CD14-positive monocyte (primary cell): ENCODE measurements around the gene KLHL7. TPM values are rescaled to one million over a fixed set of nuclear protein-coding genes. Genes with fewer than 3 reads are reported as not detected.

ENCODE experiments used
- DNase-seq, 3 donors: peaks; one replicate each; pipeline ENCODE4 v3.0.0-alpha.2; 2011 to 2022
- H2AFZ ChIP-seq: 2 replicates; pipeline ENCODE4 v1.6.0; 2012; ENCODE audit warnings: mild to moderate bottlenecking, low read depth, low read length, inconsistent platforms; ENCODE audit not compliant: insufficient read depth, poor library complexity, severe bottlenecking
- H3K27ac ChIP-seq, 2 donors: 1 replicate in 1 of 2; 2 replicates in 1 of 2; pipeline ENCODE4 v1.5.1; 2012 to 2013; ENCODE audit warnings: low read length in 2 of 2, control low read depth in 1 of 2, inconsistent platforms in 1 of 2, low read depth in 1 of 2, mild to moderate bottlenecking in 1 of 2
- H3K27me3 ChIP-seq, 2 donors: one replicate each; pipeline versions ENCODE4 v1.6.0 to v1.6.1; 2011 to 2013; ENCODE audit warnings: low read length in 2 of 2; ENCODE audit not compliant: control insufficient read depth in 2 of 2, insufficient read depth in 2 of 2
- H3K36me3 ChIP-seq, 2 donors: replicated peaks in 1 of 2; 1 replicate in 1 of 2; 2 replicates in 1 of 2; pipeline versions ENCODE4 v1.5.1 to v1.6.1; 2012 to 2013; ENCODE audit warnings: low read length in 2 of 2, control low read depth in 1 of 2, inconsistent platforms in 1 of 2, mild to moderate bottlenecking in 1 of 2; ENCODE audit not compliant: insufficient read depth in 2 of 2, control insufficient read depth in 1 of 2
- H3K4me1 ChIP-seq, 2 donors: 1 replicate in 1 of 2; 2 replicates in 1 of 2; pipeline versions ENCODE4 v1.5.1 to v1.6.1; 2012 to 2013; ENCODE audit warnings: low read length in 2 of 2, control low read depth in 1 of 2, inconsistent platforms in 1 of 2, mild to moderate bottlenecking in 1 of 2, moderate library complexity in 1 of 2; ENCODE audit not compliant: insufficient read depth in 2 of 2, control insufficient read depth in 1 of 2
- H3K4me2 ChIP-seq: replicated peaks from 2 replicates; pipeline ENCODE3; 2012; ENCODE audit warnings: low read length, moderate library complexity, mild to moderate bottlenecking; ENCODE audit not compliant: poor library complexity, severe bottlenecking; ENCODE audit errors: extremely low read depth
- H3K4me3 ChIP-seq, 3 experiments: fragments of 200-600 bp in 1 of 3; sonication (generic) in 1 of 3; replicated peaks in 1 of 3; 1 replicate in 2 of 3; 2 replicates in 1 of 3; pipeline ENCODE4 v1.5.1; 2011 to 2013; ENCODE audit warnings: low read length in 3 of 3, mild to moderate bottlenecking in 3 of 3, control low read depth in 2 of 3, low read depth in 2 of 3, inconsistent platforms in 1 of 3, moderate library complexity in 1 of 3
- H3K79me2 ChIP-seq: 2 replicates; pipeline ENCODE4 v1.6.0; 2012; ENCODE audit warnings: mild to moderate bottlenecking, control low read depth, inconsistent platforms, low read length, moderate library complexity; ENCODE audit not compliant: insufficient read depth
- H3K9ac ChIP-seq: 2 replicates; pipeline ENCODE4 v1.6.0; 2017; ENCODE audit warnings: low read length, mild to moderate bottlenecking; ENCODE audit not compliant: insufficient read depth, poor library complexity, severe bottlenecking
- H3K9me3 ChIP-seq, 2 donors: replicated peaks in 1 of 2; 1 replicate in 1 of 2; 2 replicates in 1 of 2; pipeline versions ENCODE4 v1.5.1 to v1.6.1; 2012 to 2013; ENCODE audit warnings: low read length in 2 of 2, control low read depth in 1 of 2; ENCODE audit not compliant: control insufficient read depth in 1 of 2, insufficient read depth in 1 of 2
- H4K20me1 ChIP-seq: 2 replicates; pipeline ENCODE4 v1.6.0; 2012; ENCODE audit warnings: mild to moderate bottlenecking, low read length, control low read depth, moderate library complexity; ENCODE audit not compliant: insufficient read depth
- H3K27ac Mint-ChIP-seq, 7 donors: one replicate each; pipeline ENCODE4 v1.8.0; 2020; ENCODE audit warnings: mild to moderate bottlenecking in 7 of 7, mixed read lengths in 7 of 7, moderate library complexity in 6 of 7, inconsistent platforms in 2 of 7
- H3K27me3 Mint-ChIP-seq, 3 donors: one replicate each; pipeline ENCODE4 v1.8.0; 2021 to 2022; ENCODE audit warnings: low read depth in 3 of 3, mild to moderate bottlenecking in 3 of 3, mixed read lengths in 3 of 3, moderate library complexity in 3 of 3, inconsistent platforms in 1 of 3
- H3K36me3 Mint-ChIP-seq, 2 donors: one replicate each; pipeline ENCODE4 v1.8.0; 2020; ENCODE audit warnings: mixed read lengths in 2 of 2, inconsistent platforms in 1 of 2, mild to moderate bottlenecking in 1 of 2
- H3K4me1 Mint-ChIP-seq: one replicate; pipeline ENCODE4 v1.8.0; 2020; ENCODE audit warnings: mild to moderate bottlenecking, mixed read lengths
- H3K4me3 Mint-ChIP-seq, 2 donors: one replicate each; pipeline ENCODE4 v1.8.0; 2020; ENCODE audit warnings: mild to moderate bottlenecking in 2 of 2, mixed read lengths in 2 of 2, moderate library complexity in 1 of 2
- H3K9me3 Mint-ChIP-seq, 7 donors: one replicate each; pipeline ENCODE4 v1.8.0; 2020 to 2022; ENCODE audit warnings: mixed read lengths in 7 of 7, mild to moderate bottlenecking in 6 of 7, moderate library complexity in 6 of 7, inconsistent platforms in 2 of 7
- WGBS: methylation state at CpG from one replicate; pipeline ENCODE4 v1.1.5; 2013; ENCODE audit warnings: missing lambda C conversion rate; ENCODE audit not compliant: insufficient coverage; 5-methylcytosine and 5-hydroxymethylcytosine counted together
- intact Hi-C, 2 donors: fragments of 100-400 bp; cut with micrococcal nuclease; formaldehyde crosslinking; loops; one replicate each; pipeline versions ENCODE4 v1.15.0 to v1.15.1; 2023
- polyA plus RNA-seq, 3 donors: library from polyadenylated mRNA; depleted of rRNA in 1 of 3; unstranded in 2 of 3; stranded (reverse) in 1 of 3; fragments of 300-500 nt in 2 of 3; fragments of >200 nt in 1 of 3; fragmentation: Illumina TruSeq in 2 of 3; gene quantifications; 1 replicate in 2 of 3; 2 replicates in 1 of 3; pipeline ENCODE4 v1.2.3, GENCODE V29; 2012 to 2021
- TF ChIP-seq, protein P1 (sequence below): fragments of 200-600 bp; IDR thresholded peaks from one replicate; pipeline ENCODE4 v1.8.0; 2022; ENCODE audit warnings: antibody characterized with exemption, mild to moderate bottlenecking

Gene KLHL7
- polyA plus RNA-seq, 3 donors = 15.5 to 21.0 (median 17.4) TPM

DNA sequence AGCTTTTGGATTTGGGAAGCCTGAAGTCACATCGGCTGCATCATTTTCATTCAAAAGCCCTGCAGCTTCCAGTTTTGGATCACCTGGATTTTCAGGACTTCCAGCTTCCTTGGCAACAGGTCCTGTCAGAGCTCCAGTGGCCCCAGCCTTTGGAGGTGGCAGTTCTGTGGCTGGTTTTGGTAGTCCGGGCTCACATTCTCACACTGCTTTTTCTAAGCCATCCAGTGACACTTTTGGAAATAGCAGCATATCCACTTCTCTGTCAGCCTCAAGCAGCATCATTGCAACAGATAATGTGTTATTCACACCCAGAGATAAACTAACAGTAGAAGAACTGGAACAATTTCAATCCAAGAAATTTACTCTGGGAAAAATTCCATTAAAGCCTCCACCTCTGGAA lies 94.7 kb downstream of the KLHL7 start:
- intact Hi-C loops = no loop called here
- Mint-ChIP-seq H3K4me1 (peaks cover 1% of the 10 kb centered on the region), H3K4me3 (no peak overlapping the region), H3K9me3 (peaks cover 0 to 3% (median 0%) of the 10 kb centered on the region in 7 donors), H3K27ac (no peak overlapping the region), H3K36me3 (peaks cover 62% of the 10 kb centered on the region in 2 donors), H3K27me3 (peaks cover 4 to 7% (median 4%) of the 10 kb centered on the region in 3 donors)
- Histone ChIP-seq H3K27me3 (no peaks in the 10 kb centered on the region), H2AFZ (no peak overlapping the region), H3K79me2 (no peaks in the 10 kb centered on the region), H3K27ac (peak overlapping the region in 1 of 2 donors; percentile 12), H3K9ac (no peak overlapping the region), H3K9me3 (no peaks in the 10 kb centered on the region), H3K4me2 (no peak overlapping the region), H3K4me1 (no peaks in the 10 kb centered on the region), H3K4me3 (no peak overlapping the region), H3K36me3 (peaks cover 46 to 66% of the 10 kb centered on the region in 2 donors), H4K20me1 (no peaks in the 10 kb centered on the region)
- 100% methylated on average over 2 of the region's 2 CpGs for WGBS
- no peak for DNase-seq
- TF ChIP-seq, protein P1, sequence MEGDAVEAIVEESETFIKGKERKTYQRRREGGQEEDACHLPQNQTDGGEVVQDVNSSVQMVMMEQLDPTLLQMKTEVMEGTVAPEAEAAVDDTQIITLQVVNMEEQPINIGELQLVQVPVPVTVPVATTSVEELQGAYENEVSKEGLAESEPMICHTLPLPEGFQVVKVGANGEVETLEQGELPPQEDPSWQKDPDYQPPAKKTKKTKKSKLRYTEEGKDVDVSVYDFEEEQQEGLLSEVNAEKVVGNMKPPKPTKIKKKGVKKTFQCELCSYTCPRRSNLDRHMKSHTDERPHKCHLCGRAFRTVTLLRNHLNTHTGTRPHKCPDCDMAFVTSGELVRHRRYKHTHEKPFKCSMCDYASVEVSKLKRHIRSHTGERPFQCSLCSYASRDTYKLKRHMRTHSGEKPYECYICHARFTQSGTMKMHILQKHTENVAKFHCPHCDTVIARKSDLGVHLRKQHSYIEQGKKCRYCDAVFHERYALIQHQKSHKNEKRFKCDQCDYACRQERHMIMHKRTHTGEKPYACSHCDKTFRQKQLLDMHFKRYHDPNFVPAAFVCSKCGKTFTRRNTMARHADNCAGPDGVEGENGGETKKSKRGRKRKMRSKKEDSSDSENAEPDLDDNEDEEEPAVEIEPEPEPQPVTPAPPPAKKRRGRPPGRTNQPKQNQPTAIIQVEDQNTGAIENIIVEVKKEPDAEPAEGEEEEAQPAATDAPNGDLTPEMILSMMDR = no peak

DNA sequence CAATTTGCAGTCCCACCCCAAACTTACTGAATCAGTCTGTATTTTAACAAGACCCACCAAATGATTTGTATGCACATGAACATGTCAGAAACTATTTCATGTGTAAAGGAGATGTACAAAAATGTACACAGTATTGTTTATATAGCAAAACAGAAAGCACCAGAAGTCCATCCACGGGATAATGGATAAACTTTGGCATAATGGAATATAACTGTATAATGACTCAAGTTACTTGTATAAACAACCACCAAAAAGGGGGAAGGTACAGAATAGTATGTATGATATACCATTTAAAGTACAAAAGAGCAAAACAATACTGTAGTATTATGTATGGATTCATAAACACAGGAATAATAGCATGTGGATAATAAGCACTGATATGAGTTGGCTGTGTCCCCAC lies 98.7 kb downstream of the KLHL7 start:
- Mint-ChIP-seq H3K9me3 (peaks cover 0 to 3% (median 0%) of the 10 kb centered on the region in 7 donors), H3K27me3 (peaks cover 6 to 21% (median 8%) of the 10 kb centered on the region in 3 donors), H3K27ac (no peak overlapping the region), H3K36me3 (peaks cover 38 to 45% of the 10 kb centered on the region in 2 donors), H3K4me1 (peaks cover 35% of the 10 kb centered on the region), H3K4me3 (no peak overlapping the region)
- Histone ChIP-seq H3K4me1 (peaks cover 35 to 38% of the 10 kb centered on the region in 2 donors), H3K4me2 (no peak overlapping the region), H4K20me1 (no peaks in the 10 kb centered on the region), H3K9me3 (no peaks in the 10 kb centered on the region), H3K27me3 (no peaks in the 10 kb centered on the region), H2AFZ (no peak overlapping the region), H3K79me2 (no peaks in the 10 kb centered on the region), H3K4me3 (no peak overlapping the region), H3K36me3 (peaks cover 20 to 32% of the 10 kb centered on the region in 2 donors), H3K27ac (no peak overlapping the region), H3K9ac (no peak overlapping the region)
- TF ChIP-seq, protein P1 = no peak
- intact Hi-C loops = no loop called here
- DNase-seq = no peak
- WGBS = no CpG with 5 or more reads among the region's 1 CpG
